ENCODE data around the gene EPG5.

EPG5 gene

DNA sequence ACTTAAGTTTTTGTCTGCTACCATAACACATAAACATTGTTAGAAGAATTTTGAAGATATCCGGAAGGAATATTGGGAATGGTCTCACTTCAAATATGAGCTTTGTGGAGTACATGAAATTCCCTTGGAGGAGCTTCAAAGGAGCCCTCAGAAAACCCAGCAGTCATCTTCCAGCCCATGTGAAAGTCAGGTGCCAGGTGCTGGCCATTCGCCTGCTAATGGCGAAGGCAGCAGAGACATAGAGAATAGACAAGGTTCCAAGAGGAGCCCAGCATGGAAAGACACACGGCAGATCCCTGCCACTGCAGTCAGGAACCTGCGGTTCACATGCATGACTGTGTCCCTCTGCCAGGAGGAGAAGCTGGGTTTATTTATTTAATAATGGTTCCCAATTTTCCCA lies 40.0 kb upstream of the EPG5 start:
- no peak for DNase-seq (ENCODE audit: low read depth in 1 of 2, low spot score in 1 of 2)
- Histone ChIP-seq H3K27me3 (ENCODE audit: insufficient read depth, poor library complexity, severe bottlenecking) (no peaks in the 10 kb centered on the region), H3K27ac (replicated peaks) (peak overlapping the region; percentile 17), H3K4me3 (replicated peaks; ENCODE audit: insufficient read depth, low read length) (no peak overlapping the region)
- TF ChIP-seq, protein P1, sequence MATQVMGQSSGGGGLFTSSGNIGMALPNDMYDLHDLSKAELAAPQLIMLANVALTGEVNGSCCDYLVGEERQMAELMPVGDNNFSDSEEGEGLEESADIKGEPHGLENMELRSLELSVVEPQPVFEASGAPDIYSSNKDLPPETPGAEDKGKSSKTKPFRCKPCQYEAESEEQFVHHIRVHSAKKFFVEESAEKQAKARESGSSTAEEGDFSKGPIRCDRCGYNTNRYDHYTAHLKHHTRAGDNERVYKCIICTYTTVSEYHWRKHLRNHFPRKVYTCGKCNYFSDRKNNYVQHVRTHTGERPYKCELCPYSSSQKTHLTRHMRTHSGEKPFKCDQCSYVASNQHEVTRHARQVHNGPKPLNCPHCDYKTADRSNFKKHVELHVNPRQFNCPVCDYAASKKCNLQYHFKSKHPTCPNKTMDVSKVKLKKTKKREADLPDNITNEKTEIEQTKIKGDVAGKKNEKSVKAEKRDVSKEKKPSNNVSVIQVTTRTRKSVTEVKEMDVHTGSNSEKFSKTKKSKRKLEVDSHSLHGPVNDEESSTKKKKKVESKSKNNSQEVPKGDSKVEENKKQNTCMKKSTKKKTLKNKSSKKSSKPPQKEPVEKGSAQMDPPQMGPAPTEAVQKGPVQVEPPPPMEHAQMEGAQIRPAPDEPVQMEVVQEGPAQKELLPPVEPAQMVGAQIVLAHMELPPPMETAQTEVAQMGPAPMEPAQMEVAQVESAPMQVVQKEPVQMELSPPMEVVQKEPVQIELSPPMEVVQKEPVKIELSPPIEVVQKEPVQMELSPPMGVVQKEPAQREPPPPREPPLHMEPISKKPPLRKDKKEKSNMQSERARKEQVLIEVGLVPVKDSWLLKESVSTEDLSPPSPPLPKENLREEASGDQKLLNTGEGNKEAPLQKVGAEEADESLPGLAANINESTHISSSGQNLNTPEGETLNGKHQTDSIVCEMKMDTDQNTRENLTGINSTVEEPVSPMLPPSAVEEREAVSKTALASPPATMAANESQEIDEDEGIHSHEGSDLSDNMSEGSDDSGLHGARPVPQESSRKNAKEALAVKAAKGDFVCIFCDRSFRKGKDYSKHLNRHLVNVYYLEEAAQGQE (IDR thresholded peaks at IDR 0.05; ENCODE audit: insufficient replicate concordance, low read depth), result no peak
- TF ChIP-seq CTCF (IDR thresholded peaks at IDR 0.05; ENCODE audit: insufficient read depth, low read length) (no peak), GABPA (IDR thresholded peaks at IDR 0.05; ENCODE audit: low read depth) (no peak), POLR2AphosphoS5 (IDR thresholded peaks at IDR 0.05; ENCODE audit: low read depth) (no peak), SPI1 (IDR thresholded peaks at IDR 0.05; ENCODE audit: borderline replicate concordance, low read depth) (no peak)

DNA sequence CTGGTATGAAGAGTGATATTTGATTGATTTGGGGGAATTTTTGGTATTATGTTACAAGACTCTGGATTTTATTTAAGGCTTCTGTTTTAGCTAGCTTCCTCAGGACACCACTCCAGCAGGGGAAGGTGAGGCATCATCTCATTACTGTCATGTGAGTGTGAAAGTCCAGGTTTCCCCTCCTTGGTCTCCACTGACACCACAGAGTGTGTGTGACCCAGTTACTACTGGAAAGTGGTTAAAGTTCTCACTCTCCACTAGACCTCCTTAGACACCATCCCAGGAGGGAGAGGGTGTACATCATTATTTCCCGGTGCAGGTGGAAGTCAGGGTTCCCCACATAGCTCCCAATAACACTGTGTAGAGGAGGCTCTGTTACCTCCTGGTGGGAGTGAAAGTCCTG lies 35.8 kb upstream of the EPG5 start:
- H3K4me3 ChIP-seq (replicated peaks; ENCODE audit: insufficient read depth, low read length), result no peak overlapping the region
- H3K27ac ChIP-seq (replicated peaks), result no peak overlapping the region
- TF ChIP-seq CTCF (IDR thresholded peaks at IDR 0.05; ENCODE audit: insufficient read depth, low read length) (no peak), POLR2AphosphoS5 (IDR thresholded peaks at IDR 0.05; ENCODE audit: low read depth) (no peak), GABPA (IDR thresholded peaks at IDR 0.05; ENCODE audit: low read depth) (no peak), SPI1 (IDR thresholded peaks at IDR 0.05; ENCODE audit: borderline replicate concordance, low read depth) (no peak)
- TF ChIP-seq, protein P1 (IDR thresholded peaks at IDR 0.05; ENCODE audit: insufficient replicate concordance, low read depth), result no peak
- no peaks in the 10 kb centered on the region for H3K27me3 ChIP-seq (ENCODE audit: insufficient read depth, poor library complexity, severe bottlenecking)
- no peak for DNase-seq (ENCODE audit: low read depth in 1 of 2, low spot score in 1 of 2)

- Histone ChIP-seq H3K4me3 (replicated peaks; ENCODE audit: insufficient read depth, low read length) (no peak overlapping the region), H3K27me3 (ENCODE audit: insufficient read depth, poor library complexity, severe bottlenecking) (no peaks in the 10 kb centered on the region), H3K27ac (replicated peaks) (0 out of 2 replicates have a peak overlapping the region, but pooled peaks have one; percentile 9)
- DNase-seq (ENCODE audit: low read depth in 1 of 2, low spot score in 1 of 2), result no peak
- TF ChIP-seq SPI1 (IDR thresholded peaks at IDR 0.05; ENCODE audit: borderline replicate concordance, low read depth), result peak; percentile 67
- TF ChIP-seq, protein P1 (IDR thresholded peaks at IDR 0.05; ENCODE audit: insufficient replicate concordance, low read depth), result no peak
Measured at GRCh38 chr18:46001892-46002291, 34.8 kb upstream of the EPG5 start.
